MM.1S (cell line): ENCODE results near the gene CKMT2.
A peak's percentile ranks its signal among the peaks of the same experiment; 100 is the strongest.

Experiments
- DNase-seq: peaks from one replicate; pipeline ENCODE4 v3.0.0-alpha.2; 2015
- H2AFZ ChIP-seq: fragments of 300-600 bp; sonication (generic); 2 replicates; pipeline ENCODE4 v1.6.0; 2016; ENCODE audit warnings: antibody characterized with exemption, low read length
- H3F3A ChIP-seq: fragments of 300-600 bp; sonication (generic); 2 replicates; pipeline ENCODE4 v1.6.1; 2016; ENCODE audit warnings: mild to moderate bottlenecking, antibody characterized with exemption, low read length, moderate library complexity, mixed read lengths; ENCODE audit not compliant: insufficient read depth
- H3K27ac ChIP-seq: fragments of 300-600 bp; sonication (generic); 2 replicates; pipeline ENCODE4 v1.5.1; 2016; ENCODE audit warnings: mild to moderate bottlenecking, low read length
- H3K27me3 ChIP-seq: fragments of 300-600 bp; sonication (generic); replicated peaks from 2 replicates; pipeline ENCODE4 v1.6.0; 2016; ENCODE audit warnings: low read length; ENCODE audit not compliant: insufficient read depth
- H3K36me3 ChIP-seq: fragments of 300-600 bp; sonication (generic); replicated peaks from 2 replicates; pipeline ENCODE4 v1.6.1; 2016; ENCODE audit warnings: mild to moderate bottlenecking, low read length, mixed read lengths; ENCODE audit not compliant: insufficient read depth
- H3K4me1 ChIP-seq: fragments of 300-600 bp; sonication (generic); 2 replicates; pipeline ENCODE4 v1.6.1; 2016; ENCODE audit warnings: low read length, mixed read lengths
- H3K4me2 ChIP-seq: fragments of 300-600 bp; sonication (generic); 2 replicates; pipeline ENCODE4 v1.6.0; 2016; ENCODE audit warnings: low read depth, low read length
- H3K4me3 ChIP-seq: fragments of 300-600 bp; sonication (generic); 2 replicates; pipeline ENCODE4 v1.5.1; 2016; ENCODE audit warnings: low read length, mixed read lengths
- H3K79me2 ChIP-seq: fragments of 300-600 bp; sonication (generic); 2 replicates; pipeline ENCODE4 v1.6.1; 2016; ENCODE audit warnings: mixed run types, low read length, mixed read lengths
- H3K9ac ChIP-seq: fragments of 300-600 bp; sonication (generic); 2 replicates; pipeline ENCODE4 v1.6.1; 2016; ENCODE audit warnings: low read length, mixed read lengths
- H3K9me2 ChIP-seq: fragments of 300-600 bp; sonication (generic); replicated peaks from 2 replicates; pipeline ENCODE4 v1.6.1; 2016; ENCODE audit warnings: mild to moderate bottlenecking, low read length, mixed read lengths; ENCODE audit not compliant: insufficient read depth
- H3K9me3 ChIP-seq: fragments of 300-600 bp; sonication (generic); replicated peaks from 2 replicates; pipeline ENCODE4 v1.6.1; 2016; ENCODE audit warnings: mild to moderate bottlenecking, low read length, mixed read lengths; ENCODE audit not compliant: insufficient read depth
- H4K20me1 ChIP-seq: fragments of 300-600 bp; sonication (generic); 2 replicates; pipeline ENCODE4 v1.6.1; 2016; ENCODE audit warnings: mild to moderate bottlenecking, low read length, moderate library complexity, mixed read lengths; ENCODE audit not compliant: insufficient read depth
- EZH2 ChIP-seq: fragments of 300-600 bp; sonication (generic); optimal IDR thresholded peaks from 2 replicates; pipeline ENCODE3; 2017; ENCODE audit warnings: low read depth, mild to moderate bottlenecking, antibody characterized with exemption, low read length, mixed read lengths
- EZH2phosphoT487 ChIP-seq: fragments of 300-600 bp; sonication (generic); IDR thresholded peaks from 2 replicates; pipeline ENCODE4 v1.6.1; 2018; ENCODE audit warnings: antibody characterized with exemption, low read length
- TF ChIP-seq, protein P1 (sequence below): fragments of 300-600 bp; sonication (generic); IDR thresholded peaks from 2 replicates; pipeline ENCODE4 v1.5.1; 2016; ENCODE audit warnings: antibody characterized with exemption, low read length, mixed read lengths

The CKMT2 gene

DNA sequence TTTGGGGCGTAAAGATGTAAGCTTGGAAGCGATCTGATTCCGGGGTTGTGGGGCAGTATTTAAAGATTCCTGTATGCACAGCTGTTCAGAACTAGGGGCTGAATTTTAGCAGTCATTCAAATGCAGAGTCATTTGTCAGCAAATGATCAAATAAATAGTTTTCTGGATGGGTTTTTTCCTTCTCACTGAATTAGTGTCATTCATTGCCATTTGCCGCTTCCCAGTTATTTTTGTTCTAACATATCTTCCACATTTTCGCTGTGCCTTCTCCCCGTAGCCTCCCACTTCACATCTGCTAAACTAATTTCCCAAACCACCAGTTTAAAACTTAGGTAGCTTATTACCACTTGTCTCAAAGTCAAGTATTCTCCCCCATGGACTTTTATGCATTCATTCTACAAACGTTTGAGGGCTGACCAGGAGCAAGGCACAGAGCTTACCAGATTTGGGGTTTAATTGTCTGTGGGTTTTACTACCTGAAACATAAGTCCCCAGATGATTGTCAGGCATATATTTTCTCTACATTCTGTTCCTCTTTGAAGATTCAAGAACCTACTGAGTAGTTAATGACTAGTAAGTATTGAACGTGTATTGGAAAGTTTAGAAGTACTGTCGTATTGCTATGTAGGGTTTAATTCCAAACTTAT lies 41.3 kb upstream of the CKMT2 start:
- Histone ChIP-seq H3K4me1 (peaks cover 6% of the 10 kb centered on the region; the same call in 1 of the 2 replicates), H3K79me2 (no peaks in the 10 kb centered on the region), H4K20me1 (no peaks in the 10 kb centered on the region), H3K27ac (no peak overlapping the region), H3K9me3 (no peaks in the 10 kb centered on the region), H3K9me2 (no peaks in the 10 kb centered on the region), H3F3A (no peaks in the 10 kb centered on the region), H2AFZ (no peak overlapping the region), H3K4me2 (no peak overlapping the region), H3K36me3 (no peaks in the 10 kb centered on the region), H3K4me3 (no peak overlapping the region), H3K9ac (no peak overlapping the region), H3K27me3 (no peaks in the 10 kb centered on the region)
- TF ChIP-seq, protein P1, sequence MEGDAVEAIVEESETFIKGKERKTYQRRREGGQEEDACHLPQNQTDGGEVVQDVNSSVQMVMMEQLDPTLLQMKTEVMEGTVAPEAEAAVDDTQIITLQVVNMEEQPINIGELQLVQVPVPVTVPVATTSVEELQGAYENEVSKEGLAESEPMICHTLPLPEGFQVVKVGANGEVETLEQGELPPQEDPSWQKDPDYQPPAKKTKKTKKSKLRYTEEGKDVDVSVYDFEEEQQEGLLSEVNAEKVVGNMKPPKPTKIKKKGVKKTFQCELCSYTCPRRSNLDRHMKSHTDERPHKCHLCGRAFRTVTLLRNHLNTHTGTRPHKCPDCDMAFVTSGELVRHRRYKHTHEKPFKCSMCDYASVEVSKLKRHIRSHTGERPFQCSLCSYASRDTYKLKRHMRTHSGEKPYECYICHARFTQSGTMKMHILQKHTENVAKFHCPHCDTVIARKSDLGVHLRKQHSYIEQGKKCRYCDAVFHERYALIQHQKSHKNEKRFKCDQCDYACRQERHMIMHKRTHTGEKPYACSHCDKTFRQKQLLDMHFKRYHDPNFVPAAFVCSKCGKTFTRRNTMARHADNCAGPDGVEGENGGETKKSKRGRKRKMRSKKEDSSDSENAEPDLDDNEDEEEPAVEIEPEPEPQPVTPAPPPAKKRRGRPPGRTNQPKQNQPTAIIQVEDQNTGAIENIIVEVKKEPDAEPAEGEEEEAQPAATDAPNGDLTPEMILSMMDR: no peak
- TF ChIP-seq EZH2 (no peak), EZH2phosphoT487 (no peak)
- DNase-seq: no peak

DNA sequence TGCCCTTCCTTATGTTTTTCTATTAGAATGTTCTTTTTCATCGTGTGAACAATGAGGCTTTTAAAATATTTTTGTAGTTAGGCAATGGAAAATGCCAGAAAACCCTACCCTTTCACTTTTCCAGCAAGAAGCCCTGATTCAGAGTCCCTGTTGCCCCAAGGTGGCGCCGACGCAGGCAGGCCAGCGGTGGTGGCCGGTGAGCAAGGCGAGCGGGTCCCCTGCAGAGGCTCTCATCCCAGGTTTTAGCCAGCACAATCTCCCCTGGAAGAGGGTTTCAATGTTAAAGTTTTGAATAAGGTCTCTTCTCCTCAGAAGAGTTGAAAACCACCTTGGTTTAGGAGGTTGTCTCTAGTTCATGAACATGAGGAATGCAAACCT lies 40.8 kb upstream of the CKMT2 start:
- Histone ChIP-seq H3K4me1 (peaks cover 6% of the 10 kb centered on the region; the same call in 1 of the 2 replicates), H3F3A (no peaks in the 10 kb centered on the region), H4K20me1 (no peaks in the 10 kb centered on the region), H3K9me3 (no peaks in the 10 kb centered on the region), H3K27me3 (no peaks in the 10 kb centered on the region), H3K36me3 (no peaks in the 10 kb centered on the region), H3K4me2 (no peak overlapping the region), H2AFZ (no peak overlapping the region), H3K4me3 (no peak overlapping the region), H3K9ac (no peak overlapping the region), H3K9me2 (no peaks in the 10 kb centered on the region), H3K79me2 (no peaks in the 10 kb centered on the region), H3K27ac (no peak overlapping the region)
- no peak for DNase-seq
- TF ChIP-seq, protein P1: no peak
- TF ChIP-seq EZH2 (no peak), EZH2phosphoT487 (no peak)

- peak overlapping the region; percentile 47 for H2AFZ ChIP-seq
- H3K36me3 ChIP-seq: no peaks in the 10 kb centered on the region
- H3K4me3 ChIP-seq: no peak overlapping the region
- H3K79me2 ChIP-seq: no peaks in the 10 kb centered on the region
- H3K27ac ChIP-seq: no peak overlapping the region
- no peaks in the 10 kb centered on the region for H3K4me1 ChIP-seq
- H4K20me1 ChIP-seq: no peaks in the 10 kb centered on the region
- H3F3A ChIP-seq: no peaks in the 10 kb centered on the region
- TF ChIP-seq, protein P1: peak; percentile 96
- TF ChIP-seq EZH2: no peak
- H3K9ac ChIP-seq: no peak overlapping the region
- H3K4me2 ChIP-seq: peak overlapping the region; percentile 47
- peak; percentile 74 for DNase-seq
- no peaks in the 10 kb centered on the region for H3K27me3 ChIP-seq
- no peaks in the 10 kb centered on the region for H3K9me2 ChIP-seq
- H3K9me3 ChIP-seq: no peaks in the 10 kb centered on the region
Observed at GRCh38 chr5:81194633-81195334, 38.3 kb upstream of the CKMT2 start.
